ENCODE measurements around the gene ERG.

ERG gene

DNA sequence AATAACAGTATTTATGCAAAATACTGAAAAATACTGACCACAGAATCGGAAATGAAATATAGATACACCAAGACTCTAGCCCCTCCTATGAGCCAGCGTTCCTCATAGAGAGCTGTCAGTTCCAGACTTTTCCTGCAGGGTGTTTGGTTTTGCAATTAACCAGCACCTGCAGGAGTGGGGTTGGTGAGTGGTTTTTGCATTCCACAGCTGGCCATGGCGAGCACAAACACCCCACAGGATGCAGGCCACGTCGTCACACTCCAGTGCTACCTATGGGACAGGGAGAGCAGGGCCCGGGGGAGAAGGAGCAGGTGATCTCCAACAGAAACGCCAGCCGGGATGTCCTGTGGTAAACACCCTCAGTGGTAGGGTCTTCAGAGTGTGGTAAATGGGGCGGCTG is 94.1 kb downstream of the ERG start:
- no peak for TF ChIP-seq CTCF (conservative IDR thresholded peaks at IDR 0.05)
- no peak for TF ChIP-seq ZFX (IDR thresholded peaks at IDR 0.05)
- H3K27ac ChIP-seq = no peak overlapping the region

GRCh38 chr21:38402795-38403194 is 95.5 kb downstream of the ERG start:
- no peak overlapping the region for H3K27ac ChIP-seq
- TF ChIP-seq CTCF (conservative IDR thresholded peaks at IDR 0.05) = no peak
- no peak for TF ChIP-seq ZFX (IDR thresholded peaks at IDR 0.05)

GRCh38 chr21:38402291-38402690 is 96.0 kb downstream of the ERG start:
- TF ChIP-seq CTCF (conservative IDR thresholded peaks at IDR 0.05) (no peak), ZFX (IDR thresholded peaks at IDR 0.05) (no peak)
- no peak overlapping the region for H3K27ac ChIP-seq

GRCh38 chr21:38401191-38401926 is 96.9 kb downstream of the ERG start:
- TF ChIP-seq ZFX (IDR thresholded peaks at IDR 0.05) (no peak), CTCF (conservative IDR thresholded peaks at IDR 0.05) (no peak)
- H3K27ac ChIP-seq = no peak overlapping the region

DNA sequence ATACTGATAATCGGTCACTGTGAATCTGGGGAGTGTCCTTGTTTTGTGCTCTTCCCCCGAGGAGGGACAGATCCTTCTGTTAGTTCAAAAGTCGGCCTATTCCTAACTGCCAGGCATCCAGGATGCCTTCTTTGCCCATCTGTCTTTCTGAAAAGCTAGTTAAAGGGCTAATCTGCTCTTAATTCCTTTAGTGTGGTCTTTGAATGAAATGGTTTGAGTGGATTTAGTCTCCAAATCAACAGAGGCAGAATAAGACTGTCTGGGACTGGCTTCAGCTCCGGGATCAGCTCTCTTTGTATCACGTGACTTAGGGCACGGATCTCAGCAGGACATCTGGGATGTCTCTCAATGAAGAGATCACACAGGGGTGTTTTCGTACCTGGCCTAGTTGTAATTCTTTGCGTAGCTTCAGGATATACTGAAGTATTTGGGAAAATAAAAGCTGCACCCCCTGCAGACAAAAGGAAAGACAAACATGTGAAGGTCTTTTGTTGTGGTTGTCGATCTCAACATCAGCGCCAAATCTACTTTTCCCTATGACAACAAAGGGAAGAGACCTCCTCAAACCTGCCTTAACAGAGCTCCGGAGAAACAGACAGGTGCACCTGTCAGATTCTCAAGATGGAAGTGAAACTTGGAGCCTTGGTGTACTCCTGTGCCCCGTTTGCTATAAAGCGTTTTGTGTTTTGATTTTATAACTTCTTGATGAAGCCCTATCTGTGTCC is 97.9 kb downstream of the ERG start:
- TF ChIP-seq ZFX (IDR thresholded peaks at IDR 0.05) = no peak
- no peak for TF ChIP-seq CTCF (conservative IDR thresholded peaks at IDR 0.05)
- no peak overlapping the region for H3K27ac ChIP-seq

DNA sequence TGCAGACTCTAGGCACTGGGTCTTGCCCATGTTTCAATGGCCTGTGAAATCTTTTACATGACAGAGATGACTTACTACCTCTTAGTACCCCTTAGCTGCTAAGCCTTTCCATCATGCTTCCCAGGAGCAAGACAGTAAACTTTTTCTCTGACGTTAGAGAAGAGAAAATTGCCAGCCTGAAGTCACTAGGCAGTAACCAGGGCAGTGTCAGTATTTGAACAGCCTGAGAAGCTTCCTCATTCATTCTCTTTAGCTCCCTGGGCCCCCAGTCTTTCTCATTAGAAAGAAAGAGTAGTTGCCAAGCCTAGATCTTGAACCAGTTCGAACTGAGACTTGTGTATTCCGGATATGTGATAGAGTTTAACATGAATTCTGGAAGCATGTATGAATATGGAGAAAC is 99.2 kb downstream of the ERG start:
- TF ChIP-seq ZFX (IDR thresholded peaks at IDR 0.05) = no peak
- no peak for TF ChIP-seq CTCF (conservative IDR thresholded peaks at IDR 0.05)
- no peak overlapping the region for H3K27ac ChIP-seq

GRCh38 chr21:38396325-38396724 is 102.0 kb downstream of the ERG start:
- no peak overlapping the region for H3K27ac ChIP-seq
- TF ChIP-seq CTCF (conservative IDR thresholded peaks at IDR 0.05) = no peak
- TF ChIP-seq ZFX (IDR thresholded peaks at IDR 0.05) = no peak
